K562 (cell line): ENCODE data around the gene GFRA1. TPM values are rescaled to one million over a fixed set of nuclear protein-coding genes. Genes with fewer than 3 reads are reported as not detected.

Experiments used
- ATAC-seq: fragments of 200-7000 bp; cut with Tn5 transposase; 3 replicates; pipeline ENCODE4 v1.9.1; 2020; ENCODE audit warnings: moderate library complexity
- BruUV-seq: library from RNA; stranded (reverse); fragments of 400-500 nt; replicated peaks from 2 replicates; lab custom pipeline; 2021; lab: Mats Ljungman, UMichigan
- CTCF ChIA-PET: fragments of 300-600 bp; formaldehyde crosslinking; extraction: SDS; loops from one replicate; lab custom pipeline; 2021; ENCODE audit warnings: low intra/inter-chr PET ratio; lab: Yijun Ruan, JAX
- POLR2A ChIA-PET: fragments of 300-600, 350-650 bp; sonication (Branson Sonifier 250); formaldehyde crosslinking; extraction: SDS; loops from one replicate; lab custom pipeline; 2021; ENCODE audit warnings: antibody characterized with exemption, inconsistent platforms; lab: Yijun Ruan, JAX
- DNase-seq, 4 experiments: peaks; one replicate each; pipeline versions ENCODE4 v3.0.0 to v3.0.0-alpha.2; 2011 to 2018; ENCODE audit warnings: low spot score in 3 of 4, mixed read lengths in 3 of 4; ENCODE audit errors: extremely low read depth in 1 of 4
- FAIRE-seq: peaks from 2 replicates; lab custom pipeline; 2011; peaks lifted over from hg19 to GRCh38; lab: Jason Lieb, UNC
- H2AFZ ChIP-seq: 2 replicates; pipeline ENCODE4 v1.6.0; 2011; ENCODE audit warnings: low read depth, low read length, control low read depth, inconsistent platforms
- H3K27ac ChIP-seq: fragments of 200-600 bp; 3 replicates; pipeline ENCODE4 v1.8.0; 2011; ENCODE audit warnings: low read depth, mild to moderate bottlenecking, control low read depth, inconsistent platforms, low read length, moderate library complexity, mixed read lengths; ENCODE audit errors: extremely low read depth
- H3K27me3 ChIP-seq, 2 experiments: fragments of 300-600 bp in 1 of 2; 2 replicates in 1 of 2; 3 replicates in 1 of 2; pipeline versions ENCODE4 v1.6.0 to v1.8.0; 2011; ENCODE audit warnings: inconsistent platforms in 2 of 2, low read length in 2 of 2, mild to moderate bottlenecking in 1 of 2, mixed read lengths in 1 of 2, moderate library complexity in 1 of 2; ENCODE audit not compliant: control insufficient read depth in 2 of 2, insufficient read depth in 2 of 2
- H3K36me3 ChIP-seq: fragments of 300-600 bp; 3 replicates; pipeline ENCODE4 v1.8.0; 2011; ENCODE audit warnings: mild to moderate bottlenecking, low read length, inconsistent platforms; ENCODE audit not compliant: control insufficient read depth, insufficient read depth
- H3K4me1 ChIP-seq, 2 experiments: fragments of 200-600 bp in 1 of 2; replicated peaks in 1 of 2; 2 replicates in 1 of 2; 3 replicates in 1 of 2; pipeline versions ENCODE4 v1.5.1 to v1.8.0; 2011; ENCODE audit warnings: inconsistent platforms in 2 of 2, low read length in 2 of 2, mild to moderate bottlenecking in 1 of 2, mixed read lengths in 1 of 2, moderate library complexity in 1 of 2; ENCODE audit not compliant: control insufficient read depth in 2 of 2, insufficient read depth in 2 of 2
- H3K4me2 ChIP-seq: 2 replicates; pipeline ENCODE4 v1.6.1; 2011; ENCODE audit warnings: low read length, control low read depth, inconsistent platforms, mixed read lengths; ENCODE audit not compliant: insufficient read depth
- H3K4me3 ChIP-seq: fragments of 200-600 bp; sonication (generic), shearing (Covaris generic); 2 replicates; pipeline ENCODE4 v1.5.1; 2016; ENCODE audit warnings: control low read depth, inconsistent platforms
- H3K79me2 ChIP-seq: fragments of 200-600 bp; 3 replicates; pipeline ENCODE4 v1.8.0; 2011; ENCODE audit warnings: low read length, inconsistent platforms; ENCODE audit not compliant: control insufficient read depth, insufficient read depth
- H3K9ac ChIP-seq, 2 experiments: 2 replicates each; pipeline versions ENCODE4 v1.6.0 to v1.6.1; 2011; ENCODE audit warnings: low read depth in 2 of 2, low read length in 2 of 2, control low read depth in 1 of 2, inconsistent platforms in 1 of 2, mild to moderate bottlenecking in 1 of 2, mixed read lengths in 1 of 2; ENCODE audit not compliant: insufficient read depth in 1 of 2
- H3K9me1 ChIP-seq: one replicate; pipeline ENCODE4 v1.6.0; 2011; ENCODE audit warnings: inconsistent platforms, mild to moderate bottlenecking, low read length, moderate library complexity; ENCODE audit not compliant: control insufficient read depth, insufficient read depth
- H3K9me3 ChIP-seq: replicated peaks from 2 replicates; pipeline ENCODE4 v1.5.1; 2011; ENCODE audit warnings: low read depth, low read length, inconsistent platforms; ENCODE audit not compliant: control insufficient read depth, insufficient read depth
- H4K20me1 ChIP-seq: replicated peaks from 2 replicates; pipeline ENCODE4 v1.6.1; 2011; ENCODE audit warnings: low read length, inconsistent platforms, mixed read lengths; ENCODE audit not compliant: control insufficient read depth, insufficient read depth
- BRF2 ChIP-seq: IDR thresholded peaks from 3 replicates; pipeline ENCODE4 v1.6.1; 2011; ENCODE audit warnings: borderline replicate concordance, mild to moderate bottlenecking; ENCODE audit not compliant: insufficient read length, insufficient read depth
- CUX1 ChIP-seq: fragments of 200-800 bp; sonication (Bioruptor generic); IDR thresholded peaks from 2 replicates; pipeline ENCODE4 v1.6.1; 2016; ENCODE audit warnings: missing genetic modification characterization, missing compliant biosample characterization
- HOXB6 ChIP-seq: fragments of 250-450 bp; sonication (Bioruptor Pico); IDR thresholded peaks from 2 replicates; pipeline ENCODE4 v1.5.1; 2022; ENCODE audit warnings: mild to moderate bottlenecking, borderline replicate concordance
- POU5F1 ChIP-seq: fragments of 150-350 bp; IDR thresholded peaks from 2 replicates; pipeline ENCODE4 v1.6.1; 2014; ENCODE audit warnings: borderline replicate concordance, low read length, low read depth, mild to moderate bottlenecking; ENCODE audit not compliant: partially characterized antibody
- RREB1 ChIP-seq: fragments of 250-450 bp; sonication (Bioruptor Pico); IDR thresholded peaks from 2 replicates; pipeline ENCODE4 v1.4.0; 2020
- TAF15 ChIP-seq: fragments of 200-400 bp; formaldehyde crosslinking; IDR thresholded peaks from 2 replicates; pipeline ENCODE4 v1.6.1; 2017; ENCODE audit warnings: mild to moderate bottlenecking, low read depth, low read length, moderate library complexity
- ZC3H11A ChIP-seq: IDR thresholded peaks from 2 replicates; pipeline ENCODE4 v1.6.1; 2012; ENCODE audit warnings: low read depth, low read length, improper control_type of control experiment
- ZNF354B ChIP-seq: fragments of 250-450 bp; sonication (Bioruptor Pico); IDR thresholded peaks from 2 replicates; pipeline ENCODE4 v1.4.0; 2020
- WGBS: fragments of 100-300 bp; shearing (Covaris generic); methylation state at CpG from one replicate; pipeline ENCODE4 v1.1.6; 2016; ENCODE audit warnings: low coverage, mixed read lengths; ENCODE audit not compliant: insufficient coverage; ENCODE audit errors: missing lambda C conversion rate; 5-methylcytosine and 5-hydroxymethylcytosine counted together
- in situ Hi-C: fragments of 300-500 bp; cut with MboI; formaldehyde crosslinking; loops from 4 replicates; pipeline ENCODE4 v1.15.0; 2018; ENCODE audit warnings: inconsistent platforms, mixed read lengths
- intact Hi-C: fragments of 100-400 bp; cut with micrococcal nuclease; formaldehyde crosslinking; loops from 2 replicates; pipeline ENCODE4 v1.14.2; 2022
- polyA plus RNA-seq, 8 experiments: library from polyadenylated mRNA; depleted of rRNA in 4 of 8; stranded (reverse) in 5 of 8; unstranded in 3 of 8; fragments of >200 nt; fragmentation: Nextera tagmentation in 2 of 8; fragmentation: Illumina TruSeq in 1 of 8; extraction: Ambion mirVana in 2 of 8; extraction: Trizol in 1 of 8; gene quantifications; 2 replicates each; pipeline versions ENCODE4 v1.2.1 to v1.2.3, GENCODE V29; 2011 to 2014; ENCODE audit warnings: inconsistent platforms in 1 of 8, missing spikeins in 1 of 8
- total RNA-seq, 7 experiments: library from RNA; depleted of rRNA in 6 of 7; stranded (reverse); fragments of >200 nt in 6 of 7; fragmentation: Illumina TruSeq in 2 of 7; extraction: Trizol in 2 of 7; gene quantifications; 2 replicates each; pipeline versions ENCODE4 v1.2.1 to v1.2.3, GENCODE V29; 2011 to 2021; ENCODE audit warnings: low replicate concordance in 1 of 7

GFRA1 gene
- total and polyA plus RNA-seq, 9 of the 15 experiments (the other 6 are each of a cell fraction or from before 2014, with no cell fraction given) = 0.04 TPM; not detected in 8

GRCh38 chr10:116195583-116195982 lies 77.4 kb downstream of the GFRA1 start (continued):
- no peak for TF ChIP-seq CUX1 (CRISPR knock-in tag)
- TF ChIP-seq ZC3H11A = no peak
- TF ChIP-seq TAF15 = no peak

- Histone ChIP-seq H2AFZ (no peak overlapping the region), H4K20me1 (no peaks in the 10 kb centered on the region), H3K36me3 (no peaks in the 10 kb centered on the region), H3K9me3 (no peaks in the 10 kb centered on the region), H3K4me2 (no peak overlapping the region), H3K9me1 (no peaks in the 10 kb centered on the region), H3K27me3 (no peaks in the 10 kb centered on the region), H3K27ac (no peak overlapping the region), H3K4me3 (no peak overlapping the region), H3K79me2 (no peaks in the 10 kb centered on the region), H3K9ac (no peak overlapping the region), H3K4me1 (no peaks in the 10 kb centered on the region)
- ChIA-PET POLR2A (no interaction called here), CTCF (no interaction called here)
- DNase-seq (no peak), ATAC-seq (no peak), FAIRE-seq (no peak)
- BruUV-seq = no TSS peak
- in situ Hi-C loops (no loop called here), intact Hi-C loops (no loop called here)
- 0% methylated on average over 2 of the region's 2 CpGs for WGBS
- TF ChIP-seq ZNF354B = no peak
- TF ChIP-seq RREB1 = no peak
- no peak for TF ChIP-seq POU5F1
- no peak for TF ChIP-seq BRF2
- no peak for TF ChIP-seq HOXB6 (CRISPR knock-in tag)
Observed at GRCh38 chr10:116195039-116195438, 78.0 kb downstream of the GFRA1 start.
